GM19193 (cell line): ENCODE measurements around the gene C12orf54.

Experiments
- POLR2A ChIP-seq: IDR thresholded peaks from 4 replicates; pipeline ENCODE4 v1.6.1; 2011; ENCODE audit not compliant: insufficient read depth, insufficient read length; ENCODE audit errors: extremely low read depth

The C12orf54 gene

GRCh38 chr12:48508987-48509386, 26.7 kb downstream of the C12orf54 start:
- TF ChIP-seq POLR2A, result no peak

DNA sequence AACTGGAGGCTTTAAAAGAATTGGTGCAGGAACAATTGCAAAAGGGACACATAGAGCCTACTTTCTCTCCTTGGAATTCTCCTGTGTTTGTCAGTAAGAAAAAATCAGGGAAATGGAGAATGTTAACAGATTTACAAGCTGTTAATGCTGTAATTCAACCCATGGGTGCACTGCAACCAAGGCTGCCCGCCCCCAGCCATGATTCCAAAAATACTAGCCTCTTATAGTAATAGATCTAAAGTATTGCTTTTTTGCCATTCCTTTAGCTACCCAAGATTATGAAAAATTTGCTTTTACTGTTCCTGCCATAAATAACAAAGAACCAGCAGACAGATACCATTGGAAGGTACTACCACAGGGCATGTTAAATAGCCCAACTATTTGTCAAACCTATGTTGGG, 27.8 kb downstream of the C12orf54 start:
- TF ChIP-seq POLR2A, result no peak

- no peak for TF ChIP-seq POLR2A
Measured at GRCh38 chr12:48512855-48513254, 30.6 kb downstream of the C12orf54 start.

GRCh38 chr12:48514728-48515127, 32.4 kb downstream of the C12orf54 start:
- TF ChIP-seq POLR2A, result no peak

DNA sequence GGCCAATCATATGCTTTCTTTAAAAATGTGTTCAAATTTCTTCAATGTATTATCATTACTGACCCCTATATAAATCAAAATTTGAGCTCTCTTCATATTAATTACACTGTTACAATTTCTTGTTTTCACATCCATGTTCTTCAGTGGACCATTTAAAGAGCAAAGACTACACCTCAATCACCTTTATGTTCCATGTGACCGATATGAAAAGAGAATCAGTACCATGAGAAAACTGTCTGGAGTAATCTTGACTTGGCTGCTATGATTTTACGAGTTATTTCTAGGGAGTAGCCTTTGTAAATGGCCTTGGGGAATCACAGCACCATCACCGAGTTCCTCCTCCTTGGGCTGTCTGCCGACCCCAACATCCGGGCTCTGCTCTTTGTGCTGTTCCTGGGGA, 43.0 kb downstream of the C12orf54 start, which contains the start of gene OR8S1:
TSS of gene OR8S1 (plus strand) at position 301 of the 400 bp plus-strand sequence. CDS start at position 301, 0 bp downstream.
- no peak for TF ChIP-seq POLR2A

GRCh38 chr12:48527891-48528670, 45.8 kb downstream of the C12orf54 start:
- no peak for TF ChIP-seq POLR2A

DNA sequence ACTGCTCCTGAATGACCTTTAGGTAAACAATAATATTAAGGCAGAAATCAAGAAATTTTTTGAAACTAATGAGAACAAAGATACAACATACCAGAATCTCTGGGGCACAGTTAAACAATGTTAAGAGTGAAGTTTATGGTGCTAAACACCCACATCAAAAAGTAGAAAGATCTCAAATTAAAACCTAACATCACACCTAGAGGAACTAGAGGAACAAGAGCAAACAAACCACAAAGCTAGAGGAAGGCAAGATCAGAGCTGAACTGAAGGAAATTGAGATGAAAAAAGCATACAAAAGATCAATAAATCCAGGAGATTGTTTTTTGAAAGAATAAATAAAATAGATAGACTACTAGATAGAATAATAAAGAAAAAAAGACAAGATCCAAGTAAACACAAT, 50.3 kb downstream of the C12orf54 start:
- TF ChIP-seq POLR2A, result no peak

DNA sequence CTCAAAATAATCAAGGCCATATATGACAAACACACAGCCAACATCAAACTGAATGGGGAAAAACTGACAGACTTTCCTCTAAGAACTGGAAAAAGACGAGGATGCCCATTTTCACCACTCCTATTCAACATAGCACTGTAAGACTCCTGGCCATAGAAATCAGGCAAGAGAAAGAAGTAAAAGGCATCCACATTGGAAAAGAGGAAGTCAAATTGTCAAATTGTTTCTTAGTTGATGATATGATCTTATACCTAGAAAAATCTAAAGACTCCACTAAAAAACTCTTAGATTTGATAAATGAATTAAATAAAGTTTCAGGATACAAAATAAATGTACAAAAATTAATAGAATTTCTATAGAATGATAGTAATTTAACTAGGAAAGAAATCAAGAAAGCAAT, 54.3 kb downstream of the C12orf54 start:
- no peak for TF ChIP-seq POLR2A

DNA sequence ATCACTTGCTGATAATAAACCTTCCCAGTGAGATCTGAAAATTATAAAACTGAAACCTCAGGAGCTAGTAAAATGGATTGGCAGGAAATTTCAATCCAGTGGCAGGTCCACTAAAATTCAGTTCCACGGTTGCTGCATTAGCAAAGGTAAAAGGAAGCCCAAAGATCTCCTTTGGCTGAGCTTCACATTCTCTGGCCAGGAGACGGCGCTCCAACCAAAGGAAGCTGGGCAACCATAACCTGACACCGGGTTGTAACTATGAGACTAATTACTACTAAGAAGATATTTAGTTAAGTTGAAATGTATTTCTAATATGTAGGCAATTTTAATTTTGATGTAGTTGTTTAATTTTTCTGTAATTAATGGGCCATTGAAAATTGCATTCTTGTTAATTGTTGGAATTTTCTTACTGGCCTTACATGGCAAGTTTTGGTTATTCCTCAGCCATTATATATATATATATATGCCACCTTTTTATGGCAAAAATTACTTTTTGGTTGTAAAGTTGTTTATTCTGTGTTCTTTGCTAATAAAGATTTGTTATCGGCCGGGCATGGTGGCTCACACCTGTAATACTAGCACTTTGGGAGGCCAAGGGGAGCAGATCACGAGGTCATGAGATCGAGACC, 60.1 kb downstream of the C12orf54 start:
- no peak for TF ChIP-seq POLR2A

DNA sequence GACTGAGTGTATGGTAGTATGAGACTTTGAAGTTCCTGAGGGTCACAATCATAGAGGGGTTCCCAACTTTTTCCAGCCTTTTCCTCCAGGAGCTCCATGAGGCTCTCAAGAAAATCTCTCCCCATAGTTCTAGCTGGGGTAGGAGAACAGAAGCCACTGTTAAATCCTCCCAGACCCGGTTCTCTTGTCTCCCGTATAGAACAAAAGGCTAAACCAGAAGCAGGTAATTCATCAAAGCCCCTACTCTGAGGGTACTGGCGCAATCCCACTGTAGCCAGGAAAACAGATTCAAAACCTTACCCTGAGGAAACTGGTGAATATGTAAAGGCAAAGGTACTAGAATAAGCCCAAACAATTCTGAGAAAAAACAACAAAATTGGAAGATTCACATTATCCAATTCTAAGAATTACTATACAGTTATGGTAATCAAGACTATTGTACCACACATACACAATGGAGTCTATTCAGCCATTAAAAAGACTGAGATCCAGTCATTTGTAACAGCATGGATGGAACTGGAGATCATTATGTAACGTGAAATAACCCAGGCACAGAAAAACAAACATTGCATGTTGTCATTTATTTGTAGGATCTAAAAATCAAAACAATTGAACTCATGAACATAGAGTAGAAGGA, 63.7 kb downstream of the C12orf54 start:
- no peak for TF ChIP-seq POLR2A
